ENCODE data around the gene ARPC2.

DNA sequence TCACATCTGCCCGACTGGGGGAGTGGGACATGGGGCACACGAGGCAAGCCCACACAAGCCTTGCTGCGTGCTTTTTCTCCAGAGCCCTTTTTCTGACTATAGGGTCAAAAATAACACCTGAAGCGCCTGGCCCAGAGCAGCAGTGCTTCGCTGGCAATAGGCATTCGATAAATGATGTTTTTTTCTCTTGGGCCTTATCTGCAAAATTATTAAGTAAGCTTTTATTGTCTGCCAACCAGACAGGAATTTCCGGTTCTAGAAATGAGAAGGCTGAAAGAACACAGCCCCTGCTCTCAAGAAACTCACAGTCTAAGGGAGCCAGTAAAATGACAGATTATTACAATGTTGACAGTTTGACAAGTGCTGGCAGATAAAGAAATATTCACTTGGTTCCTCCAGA lies 78.0 kb downstream of the ARPC2 start:
- TF ChIP-seq, protein P1, sequence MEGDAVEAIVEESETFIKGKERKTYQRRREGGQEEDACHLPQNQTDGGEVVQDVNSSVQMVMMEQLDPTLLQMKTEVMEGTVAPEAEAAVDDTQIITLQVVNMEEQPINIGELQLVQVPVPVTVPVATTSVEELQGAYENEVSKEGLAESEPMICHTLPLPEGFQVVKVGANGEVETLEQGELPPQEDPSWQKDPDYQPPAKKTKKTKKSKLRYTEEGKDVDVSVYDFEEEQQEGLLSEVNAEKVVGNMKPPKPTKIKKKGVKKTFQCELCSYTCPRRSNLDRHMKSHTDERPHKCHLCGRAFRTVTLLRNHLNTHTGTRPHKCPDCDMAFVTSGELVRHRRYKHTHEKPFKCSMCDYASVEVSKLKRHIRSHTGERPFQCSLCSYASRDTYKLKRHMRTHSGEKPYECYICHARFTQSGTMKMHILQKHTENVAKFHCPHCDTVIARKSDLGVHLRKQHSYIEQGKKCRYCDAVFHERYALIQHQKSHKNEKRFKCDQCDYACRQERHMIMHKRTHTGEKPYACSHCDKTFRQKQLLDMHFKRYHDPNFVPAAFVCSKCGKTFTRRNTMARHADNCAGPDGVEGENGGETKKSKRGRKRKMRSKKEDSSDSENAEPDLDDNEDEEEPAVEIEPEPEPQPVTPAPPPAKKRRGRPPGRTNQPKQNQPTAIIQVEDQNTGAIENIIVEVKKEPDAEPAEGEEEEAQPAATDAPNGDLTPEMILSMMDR (IDR thresholded peaks at IDR 0.05): no peak
- TF ChIP-seq POLR2A (IDR thresholded peaks at IDR 0.05): peak in 1 of 2 donors; percentile 59
